CD14-positive monocyte (primary cell): ENCODE results near the gene SIM2. TPM values are rescaled to one million over a fixed set of nuclear protein-coding genes. Genes with fewer than 3 reads are reported as not detected.

Experiments
- DNase-seq, 3 donors: peaks; one replicate each; pipeline ENCODE4 v3.0.0-alpha.2; 2011 to 2022
- H2AFZ ChIP-seq: 2 replicates; pipeline ENCODE4 v1.6.0; 2012; ENCODE audit warnings: mild to moderate bottlenecking, low read depth, low read length, inconsistent platforms; ENCODE audit not compliant: insufficient read depth, poor library complexity, severe bottlenecking
- H3K27ac ChIP-seq, 2 donors: 1 replicate in 1 of 2; 2 replicates in 1 of 2; pipeline ENCODE4 v1.5.1; 2012 to 2013; ENCODE audit warnings: low read length in 2 of 2, control low read depth in 1 of 2, inconsistent platforms in 1 of 2, low read depth in 1 of 2, mild to moderate bottlenecking in 1 of 2
- H3K27me3 ChIP-seq, 2 donors: one replicate each; pipeline versions ENCODE4 v1.6.0 to v1.6.1; 2011 to 2013; ENCODE audit warnings: low read length in 2 of 2; ENCODE audit not compliant: control insufficient read depth in 2 of 2, insufficient read depth in 2 of 2
- H3K36me3 ChIP-seq, 2 donors: replicated peaks in 1 of 2; 1 replicate in 1 of 2; 2 replicates in 1 of 2; pipeline versions ENCODE4 v1.5.1 to v1.6.1; 2012 to 2013; ENCODE audit warnings: low read length in 2 of 2, control low read depth in 1 of 2, inconsistent platforms in 1 of 2, mild to moderate bottlenecking in 1 of 2; ENCODE audit not compliant: insufficient read depth in 2 of 2, control insufficient read depth in 1 of 2
- H3K4me1 ChIP-seq, 2 donors: 1 replicate in 1 of 2; 2 replicates in 1 of 2; pipeline versions ENCODE4 v1.5.1 to v1.6.1; 2012 to 2013; ENCODE audit warnings: low read length in 2 of 2, control low read depth in 1 of 2, inconsistent platforms in 1 of 2, mild to moderate bottlenecking in 1 of 2, moderate library complexity in 1 of 2; ENCODE audit not compliant: insufficient read depth in 2 of 2, control insufficient read depth in 1 of 2
- H3K4me2 ChIP-seq: replicated peaks from 2 replicates; pipeline ENCODE3; 2012; ENCODE audit warnings: low read length, moderate library complexity, mild to moderate bottlenecking; ENCODE audit not compliant: poor library complexity, severe bottlenecking; ENCODE audit errors: extremely low read depth
- H3K4me3 ChIP-seq, 3 experiments: fragments of 200-600 bp in 1 of 3; sonication (generic) in 1 of 3; replicated peaks in 1 of 3; 1 replicate in 2 of 3; 2 replicates in 1 of 3; pipeline ENCODE4 v1.5.1; 2011 to 2013; ENCODE audit warnings: low read length in 3 of 3, mild to moderate bottlenecking in 3 of 3, control low read depth in 2 of 3, low read depth in 2 of 3, inconsistent platforms in 1 of 3, moderate library complexity in 1 of 3
- H3K79me2 ChIP-seq: 2 replicates; pipeline ENCODE4 v1.6.0; 2012; ENCODE audit warnings: mild to moderate bottlenecking, control low read depth, inconsistent platforms, low read length, moderate library complexity; ENCODE audit not compliant: insufficient read depth
- H3K9ac ChIP-seq: 2 replicates; pipeline ENCODE4 v1.6.0; 2017; ENCODE audit warnings: low read length, mild to moderate bottlenecking; ENCODE audit not compliant: insufficient read depth, poor library complexity, severe bottlenecking
- H3K9me3 ChIP-seq, 2 donors: replicated peaks in 1 of 2; 1 replicate in 1 of 2; 2 replicates in 1 of 2; pipeline versions ENCODE4 v1.5.1 to v1.6.1; 2012 to 2013; ENCODE audit warnings: low read length in 2 of 2, control low read depth in 1 of 2; ENCODE audit not compliant: control insufficient read depth in 1 of 2, insufficient read depth in 1 of 2
- H4K20me1 ChIP-seq: 2 replicates; pipeline ENCODE4 v1.6.0; 2012; ENCODE audit warnings: mild to moderate bottlenecking, low read length, control low read depth, moderate library complexity; ENCODE audit not compliant: insufficient read depth
- H3K27ac Mint-ChIP-seq, 7 donors: one replicate each; pipeline ENCODE4 v1.8.0; 2020; ENCODE audit warnings: mild to moderate bottlenecking in 7 of 7, mixed read lengths in 7 of 7, moderate library complexity in 6 of 7, inconsistent platforms in 2 of 7
- H3K27me3 Mint-ChIP-seq, 3 donors: one replicate each; pipeline ENCODE4 v1.8.0; 2021 to 2022; ENCODE audit warnings: low read depth in 3 of 3, mild to moderate bottlenecking in 3 of 3, mixed read lengths in 3 of 3, moderate library complexity in 3 of 3, inconsistent platforms in 1 of 3
- H3K36me3 Mint-ChIP-seq, 2 donors: one replicate each; pipeline ENCODE4 v1.8.0; 2020; ENCODE audit warnings: mixed read lengths in 2 of 2, inconsistent platforms in 1 of 2, mild to moderate bottlenecking in 1 of 2
- H3K4me1 Mint-ChIP-seq: one replicate; pipeline ENCODE4 v1.8.0; 2020; ENCODE audit warnings: mild to moderate bottlenecking, mixed read lengths
- H3K4me3 Mint-ChIP-seq, 2 donors: one replicate each; pipeline ENCODE4 v1.8.0; 2020; ENCODE audit warnings: mild to moderate bottlenecking in 2 of 2, mixed read lengths in 2 of 2, moderate library complexity in 1 of 2
- H3K9me3 Mint-ChIP-seq, 7 donors: one replicate each; pipeline ENCODE4 v1.8.0; 2020 to 2022; ENCODE audit warnings: mixed read lengths in 7 of 7, mild to moderate bottlenecking in 6 of 7, moderate library complexity in 6 of 7, inconsistent platforms in 2 of 7
- WGBS: methylation state at CpG from one replicate; pipeline ENCODE4 v1.1.5; 2013; ENCODE audit warnings: missing lambda C conversion rate; ENCODE audit not compliant: insufficient coverage; 5-methylcytosine and 5-hydroxymethylcytosine counted together
- intact Hi-C, 2 donors: fragments of 100-400 bp; cut with micrococcal nuclease; formaldehyde crosslinking; loops; one replicate each; pipeline versions ENCODE4 v1.15.0 to v1.15.1; 2023
- polyA plus RNA-seq, 3 donors: library from polyadenylated mRNA; depleted of rRNA in 1 of 3; unstranded in 2 of 3; stranded (reverse) in 1 of 3; fragments of 300-500 nt in 2 of 3; fragments of >200 nt in 1 of 3; fragmentation: Illumina TruSeq in 2 of 3; gene quantifications; 1 replicate in 2 of 3; 2 replicates in 1 of 3; pipeline ENCODE4 v1.2.3, GENCODE V29; 2012 to 2021
- TF ChIP-seq, protein P1 (sequence below): fragments of 200-600 bp; IDR thresholded peaks from one replicate; pipeline ENCODE4 v1.8.0; 2022; ENCODE audit warnings: antibody characterized with exemption, mild to moderate bottlenecking

Gene SIM2
- polyA plus RNA-seq, 3 donors = not detected

- no peak overlapping the region for H3K27ac Mint-ChIP-seq
- no peak overlapping the region for H3K27ac ChIP-seq
- intact Hi-C loops = no loop called here
- H3K4me3 ChIP-seq = no peak overlapping the region
- 86% methylated on average over 9 of the region's 12 CpGs for WGBS
- H3K4me3 Mint-ChIP-seq = no peak overlapping the region
- peaks cover 0 to 3% (median 0%) of the 10 kb centered on the region in 3 donors for H3K27me3 Mint-ChIP-seq
- TF ChIP-seq, protein P1, sequence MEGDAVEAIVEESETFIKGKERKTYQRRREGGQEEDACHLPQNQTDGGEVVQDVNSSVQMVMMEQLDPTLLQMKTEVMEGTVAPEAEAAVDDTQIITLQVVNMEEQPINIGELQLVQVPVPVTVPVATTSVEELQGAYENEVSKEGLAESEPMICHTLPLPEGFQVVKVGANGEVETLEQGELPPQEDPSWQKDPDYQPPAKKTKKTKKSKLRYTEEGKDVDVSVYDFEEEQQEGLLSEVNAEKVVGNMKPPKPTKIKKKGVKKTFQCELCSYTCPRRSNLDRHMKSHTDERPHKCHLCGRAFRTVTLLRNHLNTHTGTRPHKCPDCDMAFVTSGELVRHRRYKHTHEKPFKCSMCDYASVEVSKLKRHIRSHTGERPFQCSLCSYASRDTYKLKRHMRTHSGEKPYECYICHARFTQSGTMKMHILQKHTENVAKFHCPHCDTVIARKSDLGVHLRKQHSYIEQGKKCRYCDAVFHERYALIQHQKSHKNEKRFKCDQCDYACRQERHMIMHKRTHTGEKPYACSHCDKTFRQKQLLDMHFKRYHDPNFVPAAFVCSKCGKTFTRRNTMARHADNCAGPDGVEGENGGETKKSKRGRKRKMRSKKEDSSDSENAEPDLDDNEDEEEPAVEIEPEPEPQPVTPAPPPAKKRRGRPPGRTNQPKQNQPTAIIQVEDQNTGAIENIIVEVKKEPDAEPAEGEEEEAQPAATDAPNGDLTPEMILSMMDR = no peak
- no peaks in the 10 kb centered on the region for H3K4me1 ChIP-seq
- no peaks in the 10 kb centered on the region for H3K79me2 ChIP-seq
- no peak overlapping the region for H2AFZ ChIP-seq
- no peaks in the 10 kb centered on the region for H3K36me3 ChIP-seq
- H3K4me1 Mint-ChIP-seq = no peaks in the 10 kb centered on the region
- H3K9ac ChIP-seq = no peak overlapping the region
- peaks cover 0 to 4% (median 1%) of the 10 kb centered on the region in 7 donors for H3K9me3 Mint-ChIP-seq
- H4K20me1 ChIP-seq = no peaks in the 10 kb centered on the region
- H3K27me3 ChIP-seq = no peaks in the 10 kb centered on the region
- no peaks in the 10 kb centered on the region for H3K9me3 ChIP-seq
- no peak overlapping the region for H3K4me2 ChIP-seq
- no peak for DNase-seq
- no peaks in the 10 kb centered on the region for H3K36me3 Mint-ChIP-seq
Measured at GRCh38 chr21:36784947-36785346, 86.0 kb downstream of the SIM2 start.

GRCh38 chr21:36785615-36786014, 86.7 kb downstream of the SIM2 start:
- no peaks in the 10 kb centered on the region for H3K27me3 ChIP-seq
- WGBS = no CpG with 5 or more reads among the region's 2 CpGs
- H3K4me2 ChIP-seq = no peak overlapping the region
- H3K9ac ChIP-seq = no peak overlapping the region
- Mint-ChIP-seq H3K4me3 (no peak overlapping the region), H3K27ac (no peak overlapping the region), H3K27me3 (peaks cover 0 to 3% (median 0%) of the 10 kb centered on the region in 3 donors), H3K4me1 (no peaks in the 10 kb centered on the region), H3K9me3 (peaks cover 0 to 5% (median 2%) of the 10 kb centered on the region in 7 donors), H3K36me3 (no peaks in the 10 kb centered on the region)
- H3K36me3 ChIP-seq = no peaks in the 10 kb centered on the region
- no peak overlapping the region for H3K4me3 ChIP-seq
- no peak for DNase-seq
- TF ChIP-seq, protein P1 = no peak
- no peak overlapping the region for H2AFZ ChIP-seq
- intact Hi-C loops = no loop called here
- no peaks in the 10 kb centered on the region for H3K79me2 ChIP-seq
- H3K4me1 ChIP-seq = no peaks in the 10 kb centered on the region
- H3K9me3 ChIP-seq = no peaks in the 10 kb centered on the region
- no peak overlapping the region for H3K27ac ChIP-seq
- no peaks in the 10 kb centered on the region for H4K20me1 ChIP-seq
